Measurements from ENCODE around the gene PRRX2. TPM values are rescaled to one million over a fixed set of nuclear protein-coding genes. Genes with fewer than 3 reads are reported as not detected.

The PRRX2 gene
- total and polyA plus RNA-seq, 9 of the 15 experiments (the other 6 are each of a cell fraction or from before 2014, with no cell fraction given): 0.21 TPM; not detected in 8

DNA sequence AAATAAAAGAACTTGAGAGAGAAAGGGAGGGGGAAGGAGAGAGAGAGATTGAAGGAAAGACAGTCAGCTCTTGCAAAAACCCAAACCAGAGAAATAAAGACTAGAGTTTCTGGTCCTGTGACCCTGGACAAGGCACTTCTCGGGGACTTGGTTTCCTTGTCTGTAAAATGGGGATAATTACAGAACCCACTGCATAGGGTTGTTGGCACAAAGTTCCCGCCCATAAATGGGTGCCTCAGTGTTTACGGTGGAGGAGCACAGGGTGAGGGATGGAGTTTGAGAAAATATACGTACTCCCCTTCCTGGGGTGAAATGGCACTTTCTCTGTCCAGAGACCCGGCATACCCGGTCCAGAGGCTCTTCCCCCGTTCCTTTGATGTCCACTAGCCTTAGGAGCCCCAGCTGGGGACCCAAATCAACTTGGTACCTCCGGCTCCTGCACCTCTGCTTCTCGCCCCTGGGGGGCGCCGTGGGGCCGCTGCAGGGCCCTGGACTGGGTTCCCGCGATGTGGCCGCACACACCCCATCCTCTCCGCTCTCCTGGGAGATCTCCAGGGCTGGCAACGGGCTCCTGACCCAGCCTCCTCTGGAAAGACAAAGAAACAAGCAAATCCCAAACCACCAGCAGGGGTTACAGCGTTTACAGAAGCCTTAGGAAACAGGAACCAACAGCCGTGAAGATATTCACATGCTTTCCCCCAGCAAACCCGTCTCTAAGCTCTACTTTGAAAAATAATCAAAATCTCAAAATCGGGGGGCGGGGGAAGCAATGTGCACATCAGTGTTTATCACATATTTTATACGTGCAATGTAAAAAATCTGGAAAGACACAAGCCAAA lies 61.1 kb downstream of the PRRX2 start (continued):
- TF ChIP-seq, protein P1, sequence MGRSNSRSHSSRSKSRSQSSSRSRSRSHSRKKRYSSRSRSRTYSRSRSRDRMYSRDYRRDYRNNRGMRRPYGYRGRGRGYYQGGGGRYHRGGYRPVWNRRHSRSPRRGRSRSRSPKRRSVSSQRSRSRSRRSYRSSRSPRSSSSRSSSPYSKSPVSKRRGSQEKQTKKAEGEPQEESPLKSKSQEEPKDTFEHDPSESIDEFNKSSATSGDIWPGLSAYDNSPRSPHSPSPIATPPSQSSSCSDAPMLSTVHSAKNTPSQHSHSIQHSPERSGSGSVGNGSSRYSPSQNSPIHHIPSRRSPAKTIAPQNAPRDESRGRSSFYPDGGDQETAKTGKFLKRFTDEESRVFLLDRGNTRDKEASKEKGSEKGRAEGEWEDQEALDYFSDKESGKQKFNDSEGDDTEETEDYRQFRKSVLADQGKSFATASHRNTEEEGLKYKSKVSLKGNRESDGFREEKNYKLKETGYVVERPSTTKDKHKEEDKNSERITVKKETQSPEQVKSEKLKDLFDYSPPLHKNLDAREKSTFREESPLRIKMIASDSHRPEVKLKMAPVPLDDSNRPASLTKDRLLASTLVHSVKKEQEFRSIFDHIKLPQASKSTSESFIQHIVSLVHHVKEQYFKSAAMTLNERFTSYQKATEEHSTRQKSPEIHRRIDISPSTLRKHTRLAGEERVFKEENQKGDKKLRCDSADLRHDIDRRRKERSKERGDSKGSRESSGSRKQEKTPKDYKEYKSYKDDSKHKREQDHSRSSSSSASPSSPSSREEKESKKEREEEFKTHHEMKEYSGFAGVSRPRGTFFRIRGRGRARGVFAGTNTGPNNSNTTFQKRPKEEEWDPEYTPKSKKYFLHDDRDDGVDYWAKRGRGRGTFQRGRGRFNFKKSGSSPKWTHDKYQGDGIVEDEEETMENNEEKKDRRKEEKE (IDR thresholded peaks at IDR 0.05; ENCODE audit: borderline replicate concordance in 1 of 2, control insufficient read depth in 1 of 2, low read depth in 2 of 2, low read length in 1 of 2): no peak
- TF ChIP-seq RCOR1 (IDR thresholded peaks at IDR 0.05; ENCODE audit: borderline replicate concordance in 1 of 2, low read depth in 2 of 2, low read length in 2 of 2) (peak; percentile 50 to 71; a peak in 1 of 4 replicates), ZFX (CRISPR knock-in tag; IDR thresholded peaks at IDR 0.05) (no peak), FOS (IDR thresholded peaks at IDR 0.05; ENCODE audit: extremely low read depth, insufficient read length) (no peak), RB1 (IDR thresholded peaks at IDR 0.05; ENCODE audit: low read depth) (peak; percentile 96), ZNF274 (IDR thresholded peaks at IDR 0.05; ENCODE audit: borderline replicate concordance, low read depth, low read length) (no peak), ERF (CRISPR knock-in tag; IDR thresholded peaks at IDR 0.05) (peak; percentile 61; the same call in 1 of the 2 replicates), SP1 (CRISPR knock-in tag; IDR thresholded peaks at IDR 0.05) (no peak), EHMT2 (IDR thresholded peaks at IDR 0.05) (no peak), ZNF785 (CRISPR knock-in tag; IDR thresholded peaks at IDR 0.05) (no peak)
- TF ChIP-seq, protein P2, sequence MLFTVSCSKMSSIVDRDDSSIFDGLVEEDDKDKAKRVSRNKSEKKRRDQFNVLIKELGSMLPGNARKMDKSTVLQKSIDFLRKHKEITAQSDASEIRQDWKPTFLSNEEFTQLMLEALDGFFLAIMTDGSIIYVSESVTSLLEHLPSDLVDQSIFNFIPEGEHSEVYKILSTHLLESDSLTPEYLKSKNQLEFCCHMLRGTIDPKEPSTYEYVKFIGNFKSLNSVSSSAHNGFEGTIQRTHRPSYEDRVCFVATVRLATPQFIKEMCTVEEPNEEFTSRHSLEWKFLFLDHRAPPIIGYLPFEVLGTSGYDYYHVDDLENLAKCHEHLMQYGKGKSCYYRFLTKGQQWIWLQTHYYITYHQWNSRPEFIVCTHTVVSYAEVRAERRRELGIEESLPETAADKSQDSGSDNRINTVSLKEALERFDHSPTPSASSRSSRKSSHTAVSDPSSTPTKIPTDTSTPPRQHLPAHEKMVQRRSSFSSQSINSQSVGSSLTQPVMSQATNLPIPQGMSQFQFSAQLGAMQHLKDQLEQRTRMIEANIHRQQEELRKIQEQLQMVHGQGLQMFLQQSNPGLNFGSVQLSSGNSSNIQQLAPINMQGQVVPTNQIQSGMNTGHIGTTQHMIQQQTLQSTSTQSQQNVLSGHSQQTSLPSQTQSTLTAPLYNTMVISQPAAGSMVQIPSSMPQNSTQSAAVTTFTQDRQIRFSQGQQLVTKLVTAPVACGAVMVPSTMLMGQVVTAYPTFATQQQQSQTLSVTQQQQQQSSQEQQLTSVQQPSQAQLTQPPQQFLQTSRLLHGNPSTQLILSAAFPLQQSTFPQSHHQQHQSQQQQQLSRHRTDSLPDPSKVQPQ (CRISPR knock-in tag; IDR thresholded peaks at IDR 0.05; ENCODE audit: borderline replicate concordance): no peak
- TF ChIP-seq, protein P3, sequence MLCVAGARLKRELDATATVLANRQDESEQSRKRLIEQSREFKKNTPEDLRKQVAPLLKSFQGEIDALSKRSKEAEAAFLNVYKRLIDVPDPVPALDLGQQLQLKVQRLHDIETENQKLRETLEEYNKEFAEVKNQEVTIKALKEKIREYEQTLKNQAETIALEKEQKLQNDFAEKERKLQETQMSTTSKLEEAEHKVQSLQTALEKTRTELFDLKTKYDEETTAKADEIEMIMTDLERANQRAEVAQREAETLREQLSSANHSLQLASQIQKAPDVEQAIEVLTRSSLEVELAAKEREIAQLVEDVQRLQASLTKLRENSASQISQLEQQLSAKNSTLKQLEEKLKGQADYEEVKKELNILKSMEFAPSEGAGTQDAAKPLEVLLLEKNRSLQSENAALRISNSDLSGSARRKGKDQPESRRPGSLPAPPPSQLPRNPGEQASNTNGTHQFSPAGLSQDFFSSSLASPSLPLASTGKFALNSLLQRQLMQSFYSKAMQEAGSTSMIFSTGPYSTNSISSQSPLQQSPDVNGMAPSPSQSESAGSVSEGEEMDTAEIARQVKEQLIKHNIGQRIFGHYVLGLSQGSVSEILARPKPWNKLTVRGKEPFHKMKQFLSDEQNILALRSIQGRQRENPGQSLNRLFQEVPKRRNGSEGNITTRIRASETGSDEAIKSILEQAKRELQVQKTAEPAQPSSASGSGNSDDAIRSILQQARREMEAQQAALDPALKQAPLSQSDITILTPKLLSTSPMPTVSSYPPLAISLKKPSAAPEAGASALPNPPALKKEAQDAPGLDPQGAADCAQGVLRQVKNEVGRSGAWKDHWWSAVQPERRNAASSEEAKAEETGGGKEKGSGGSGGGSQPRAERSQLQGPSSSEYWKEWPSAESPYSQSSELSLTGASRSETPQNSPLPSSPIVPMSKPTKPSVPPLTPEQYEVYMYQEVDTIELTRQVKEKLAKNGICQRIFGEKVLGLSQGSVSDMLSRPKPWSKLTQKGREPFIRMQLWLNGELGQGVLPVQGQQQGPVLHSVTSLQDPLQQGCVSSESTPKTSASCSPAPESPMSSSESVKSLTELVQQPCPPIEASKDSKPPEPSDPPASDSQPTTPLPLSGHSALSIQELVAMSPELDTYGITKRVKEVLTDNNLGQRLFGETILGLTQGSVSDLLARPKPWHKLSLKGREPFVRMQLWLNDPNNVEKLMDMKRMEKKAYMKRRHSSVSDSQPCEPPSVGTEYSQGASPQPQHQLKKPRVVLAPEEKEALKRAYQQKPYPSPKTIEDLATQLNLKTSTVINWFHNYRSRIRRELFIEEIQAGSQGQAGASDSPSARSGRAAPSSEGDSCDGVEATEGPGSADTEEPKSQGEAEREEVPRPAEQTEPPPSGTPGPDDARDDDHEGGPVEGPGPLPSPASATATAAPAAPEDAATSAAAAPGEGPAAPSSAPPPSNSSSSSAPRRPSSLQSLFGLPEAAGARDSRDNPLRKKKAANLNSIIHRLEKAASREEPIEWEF (CRISPR knock-in tag; IDR thresholded peaks at IDR 0.05): no peak
- TF ChIP-seq, protein P4, sequence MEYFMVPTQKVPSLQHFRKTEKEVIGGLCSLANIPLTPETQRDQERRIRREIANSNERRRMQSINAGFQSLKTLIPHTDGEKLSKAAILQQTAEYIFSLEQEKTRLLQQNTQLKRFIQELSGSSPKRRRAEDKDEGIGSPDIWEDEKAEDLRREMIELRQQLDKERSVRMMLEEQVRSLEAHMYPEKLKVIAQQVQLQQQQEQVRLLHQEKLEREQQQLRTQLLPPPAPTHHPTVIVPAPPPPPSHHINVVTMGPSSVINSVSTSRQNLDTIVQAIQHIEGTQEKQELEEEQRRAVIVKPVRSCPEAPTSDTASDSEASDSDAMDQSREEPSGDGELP (CRISPR knock-in tag; IDR thresholded peaks at IDR 0.05; ENCODE audit: borderline replicate concordance): peak; percentile 86

Measured in K562 (cell line).